ENCODE results near the gene INCENP.
A peak's percentile ranks its signal among the peaks of the same experiment; 100 is the strongest.
"Not testable (repeated sequence)": the region's sequence is repeated elsewhere in the genome, so short reads cannot be mapped to it uniquely, and the experiment has no call there.

The INCENP gene

DNA sequence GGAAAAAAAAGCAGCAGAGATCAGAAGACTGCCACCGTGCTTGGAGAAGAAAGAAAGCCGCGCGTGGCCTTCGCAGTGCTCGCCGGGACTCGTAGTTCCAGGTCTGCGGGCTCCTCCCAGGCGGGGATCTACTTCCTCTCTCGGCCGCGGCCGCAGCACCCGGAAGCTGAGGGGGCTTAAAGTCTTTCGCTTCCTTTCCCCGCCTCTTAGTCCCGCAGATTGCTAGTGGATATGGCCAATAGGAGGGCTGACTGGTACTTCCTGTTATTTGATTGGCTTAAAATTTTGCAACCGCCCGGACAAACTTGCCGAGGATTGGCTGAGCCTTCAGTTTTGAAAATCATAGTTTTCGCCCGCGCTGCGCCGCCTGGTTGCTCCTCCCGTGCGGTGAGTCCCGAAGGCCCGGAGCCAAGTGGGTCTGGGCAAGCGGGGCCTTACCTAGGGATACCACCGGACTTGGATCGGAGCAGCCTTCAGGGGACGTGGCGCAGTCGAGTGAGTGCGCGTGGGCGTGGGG is at the start of gene INCENP:
Gene INCENP, plus strand, starts transcription at position 343 of the 517 bp plus-strand sequence. CDS start 4,151 bp downstream, outside the sequence.
- DNase-seq, result peak; percentile 97

DNA sequence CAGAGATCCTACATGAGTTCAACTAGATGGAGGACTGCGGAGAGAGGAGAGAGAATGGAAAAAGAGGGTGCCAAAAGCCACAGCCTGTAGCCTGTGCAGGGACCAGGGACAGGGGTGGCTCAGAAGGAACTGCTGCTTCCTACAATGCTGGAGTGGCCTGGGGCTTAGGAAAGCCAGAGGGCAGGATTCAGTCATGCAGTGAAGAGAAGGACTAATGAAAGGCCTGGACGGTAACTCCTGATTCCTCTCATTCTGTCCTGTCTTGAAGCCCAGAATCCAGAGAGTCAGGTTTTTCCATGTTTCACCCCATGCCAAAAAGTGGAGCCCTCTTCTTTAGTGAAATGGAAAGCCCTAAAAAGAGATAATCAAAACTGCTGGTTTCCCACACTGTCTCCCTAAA is 48.4 kb upstream of the INCENP start:
- DNase-seq, result no peak

DNA sequence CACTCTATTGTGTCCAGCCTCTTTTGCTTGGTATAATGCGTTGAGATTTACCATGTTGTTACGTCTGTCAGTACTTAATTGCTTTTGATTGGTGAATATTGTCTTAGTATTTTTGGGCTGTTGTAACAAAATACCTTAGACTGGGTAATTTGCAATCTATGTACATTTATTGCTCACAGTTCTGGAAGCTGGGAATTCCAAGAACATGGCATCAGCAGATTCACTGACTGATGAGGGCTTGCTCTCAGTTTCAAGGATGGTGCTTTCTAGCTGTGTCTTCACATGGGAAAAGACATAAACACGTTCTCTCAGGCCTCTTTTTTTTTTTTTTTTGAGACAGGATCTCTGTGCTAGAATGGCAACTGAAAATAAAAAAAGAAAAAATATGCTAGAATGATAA is 46.7 kb upstream of the INCENP start:
- no peak for DNase-seq

DNA sequence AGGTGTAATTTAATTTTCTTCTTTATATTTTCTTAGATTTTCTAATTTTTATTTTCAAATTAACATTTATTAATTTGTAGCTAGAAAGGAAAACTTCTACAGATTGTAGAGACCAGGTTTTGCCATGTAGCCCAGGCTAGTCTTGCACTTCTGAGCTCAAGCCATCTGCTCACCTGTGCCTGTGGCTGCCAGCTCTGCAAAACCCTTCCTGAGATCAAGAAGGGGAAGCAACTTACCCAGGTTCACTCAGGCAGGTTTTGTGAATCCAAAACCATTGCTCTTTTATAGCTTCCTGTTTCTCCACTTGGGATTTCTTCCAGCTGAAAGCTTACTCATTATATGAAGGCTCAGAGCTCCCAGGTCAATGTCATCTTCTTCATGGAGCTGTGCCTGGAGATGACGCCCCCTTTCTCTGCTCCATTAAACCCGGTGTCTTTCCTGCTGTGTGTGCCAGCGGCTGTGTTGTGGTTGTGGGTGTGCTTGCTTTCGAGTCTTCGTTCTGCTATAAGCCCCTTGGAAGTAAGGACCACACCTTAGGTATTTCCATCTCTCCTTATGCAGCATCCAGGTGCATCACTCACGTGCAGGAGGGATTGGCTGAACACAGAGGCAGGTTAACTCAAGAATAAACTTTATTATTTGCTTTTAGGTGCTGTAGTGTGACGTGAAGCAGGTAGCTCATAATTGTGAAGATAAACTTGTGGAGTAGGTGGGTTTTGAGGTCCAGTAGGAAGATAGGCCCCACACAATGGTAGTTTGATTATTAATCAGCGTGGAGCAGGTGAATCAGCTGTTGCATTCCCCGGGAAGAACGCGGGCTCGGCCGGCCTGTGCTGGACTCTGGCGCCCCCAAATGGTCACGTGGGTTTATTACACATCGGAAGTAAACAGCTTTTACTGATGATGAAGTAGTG is 42.2 kb upstream of the INCENP start:
- peak; percentile 82 for DNase-seq

DNA sequence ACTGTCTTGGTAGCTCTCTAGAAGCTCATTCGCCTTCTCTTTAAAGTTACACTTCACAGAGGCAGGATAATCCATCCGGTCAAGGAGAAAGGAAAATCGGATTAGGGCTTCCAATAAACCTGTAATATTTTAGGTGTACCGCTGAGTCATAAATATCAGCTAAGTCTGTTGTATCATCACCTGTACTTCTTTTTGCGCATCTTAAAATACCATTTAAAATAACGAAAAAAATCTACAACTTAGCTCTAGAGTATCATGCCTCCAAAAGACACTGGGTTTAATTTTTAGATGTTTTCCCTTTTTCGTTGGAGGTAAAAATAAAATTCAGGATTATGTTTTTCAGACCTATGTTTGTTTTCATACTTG is 41.5 kb upstream of the INCENP start:
- DNase-seq, result no peak

DNA sequence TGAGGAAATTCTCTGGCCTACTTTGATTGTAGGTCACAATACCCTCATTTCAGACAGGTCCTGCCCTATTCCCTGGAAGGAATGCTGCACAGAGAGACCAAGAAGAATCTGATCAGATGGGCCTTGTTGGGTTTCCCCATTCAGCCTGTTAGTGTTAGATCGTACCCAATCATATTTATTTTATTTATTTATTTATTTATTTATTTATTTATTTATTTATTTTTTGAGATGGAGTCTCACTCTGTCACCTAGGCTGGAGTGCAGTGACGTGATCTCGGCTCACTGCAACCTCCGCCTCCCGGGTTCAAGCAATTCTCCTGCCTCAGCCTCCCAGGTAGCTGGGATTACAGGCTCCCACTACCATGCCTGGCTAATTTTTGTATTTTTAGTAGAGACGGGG is 39.0 kb upstream of the INCENP start:
- DNase-seq, result not testable (repeated sequence)

DNA sequence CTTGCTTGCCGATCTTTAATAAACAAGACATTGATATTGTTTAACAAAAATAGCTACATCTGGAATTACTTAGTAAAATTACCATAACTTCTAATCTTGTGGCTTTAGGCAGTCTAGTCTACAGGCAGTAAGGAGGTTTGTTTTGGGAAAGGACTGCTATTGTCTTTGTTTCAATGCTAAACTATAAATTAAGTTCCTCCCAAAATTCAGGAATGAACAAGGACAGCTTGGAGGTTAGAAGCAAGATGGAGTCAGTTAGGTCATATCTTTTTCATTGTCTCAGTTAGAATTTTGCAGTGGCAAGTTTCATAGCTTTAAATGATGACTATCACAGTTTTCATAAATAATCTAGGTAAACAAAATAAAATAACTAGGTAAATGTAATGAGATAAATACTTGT is 36.1 kb upstream of the INCENP start:
- no peak for DNase-seq

DNA sequence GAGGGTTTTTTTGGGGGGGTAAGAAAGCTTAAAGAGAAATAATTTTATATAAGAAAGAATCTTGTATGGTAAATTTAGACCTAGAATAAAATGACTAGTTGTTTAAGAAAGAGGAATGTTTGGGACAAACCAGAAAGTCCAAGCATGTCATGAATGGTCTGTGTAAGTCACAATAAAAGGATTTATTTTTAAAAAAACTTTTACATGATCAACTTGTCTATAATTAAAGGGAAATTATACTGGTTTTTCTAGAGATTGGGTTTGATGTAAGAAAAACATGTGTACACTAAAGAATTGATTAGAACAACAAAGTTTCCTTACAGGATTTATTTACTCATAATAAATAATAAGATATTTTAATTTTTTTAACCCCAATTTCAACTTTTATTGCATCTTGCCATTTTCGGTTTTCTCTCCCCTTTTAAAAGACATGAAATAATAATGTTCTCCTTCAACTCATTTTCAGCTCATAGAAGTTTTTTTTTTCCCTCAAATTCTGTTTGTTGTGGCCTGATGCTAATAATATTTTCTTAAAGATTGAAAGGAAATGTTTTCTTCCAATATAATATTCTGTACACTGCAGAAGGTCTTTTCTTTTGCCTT is 35.4 kb upstream of the INCENP start:
- no peak for DNase-seq

DNA sequence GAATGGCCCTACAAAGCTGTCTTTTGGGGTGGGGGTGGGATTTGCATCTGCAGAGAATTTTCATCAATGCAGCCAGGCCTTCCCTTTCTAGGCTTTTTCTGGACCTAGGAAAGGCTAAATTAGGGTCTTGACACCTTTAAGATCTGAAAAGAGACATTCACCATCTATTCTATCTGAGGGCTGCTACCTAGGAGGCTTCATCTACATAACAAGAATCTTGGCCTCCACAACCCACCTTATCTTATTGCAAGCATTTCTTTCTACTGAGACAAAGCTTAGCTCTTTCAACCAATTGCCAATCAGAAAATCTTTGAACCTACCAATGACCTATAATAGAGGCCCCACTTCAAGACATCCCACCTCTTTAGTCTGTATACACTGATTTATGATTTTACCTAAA is 20.7 kb upstream of the INCENP start:
- no peak for DNase-seq

DNA sequence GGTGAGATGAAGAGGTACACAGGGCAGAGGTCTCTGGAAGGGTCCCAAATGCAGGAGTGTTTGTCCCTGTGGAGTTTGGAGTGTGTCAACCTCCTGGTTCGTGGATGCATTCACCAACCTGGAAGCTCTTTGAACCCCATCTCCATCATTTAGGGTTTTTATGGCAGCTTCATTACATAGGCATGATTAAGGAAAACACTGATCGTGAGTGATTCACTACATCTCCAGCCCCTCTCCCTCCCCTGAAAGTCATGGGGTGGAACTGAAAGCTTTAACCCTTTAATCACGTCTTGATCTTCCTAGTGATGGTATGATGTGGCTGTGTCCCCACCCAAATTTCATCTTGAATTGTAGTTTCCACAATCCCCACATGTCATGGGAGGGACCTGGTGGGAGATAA is 19.8 kb upstream of the INCENP start:
- no peak for DNase-seq

DNA sequence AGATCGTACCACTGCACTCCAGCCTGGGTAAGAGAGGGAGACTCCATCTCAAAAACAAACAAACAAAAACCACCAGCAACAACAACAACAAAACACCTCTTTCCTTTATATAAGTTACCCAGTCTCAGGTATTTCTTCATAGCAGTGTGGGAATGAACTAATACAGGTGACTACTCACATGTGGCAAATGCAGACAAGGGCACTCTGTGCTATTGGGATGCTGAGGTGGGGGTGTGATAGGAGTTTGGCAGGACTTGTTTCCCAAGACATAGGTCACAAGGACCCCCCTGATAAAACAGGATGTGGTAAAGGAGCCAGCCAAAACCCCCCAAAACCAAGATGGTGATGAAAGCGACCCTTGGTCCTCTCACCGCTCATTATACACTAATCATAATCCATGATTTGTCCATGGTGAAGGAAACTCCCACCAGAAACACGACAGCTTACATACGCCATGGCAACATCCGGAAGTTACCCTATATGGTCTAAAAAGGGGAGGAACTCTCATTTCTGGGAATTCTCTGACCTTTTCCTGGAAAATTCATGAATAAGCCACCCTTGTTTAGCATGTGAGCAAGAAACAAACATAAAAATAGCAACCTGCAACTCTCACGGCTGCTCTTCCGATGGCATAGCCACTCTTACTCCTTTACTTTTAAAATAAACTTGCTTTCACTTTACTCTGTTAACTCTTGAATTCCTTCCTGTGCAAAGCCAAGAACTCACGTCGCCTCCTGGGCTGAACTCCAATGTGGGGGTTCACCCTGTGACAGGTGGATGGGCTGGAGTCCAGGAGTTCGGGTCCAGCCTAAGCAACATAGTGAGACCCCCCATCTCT is 18.8 kb upstream of the INCENP start:
- DNase-seq, result peak; percentile 69

DNA sequence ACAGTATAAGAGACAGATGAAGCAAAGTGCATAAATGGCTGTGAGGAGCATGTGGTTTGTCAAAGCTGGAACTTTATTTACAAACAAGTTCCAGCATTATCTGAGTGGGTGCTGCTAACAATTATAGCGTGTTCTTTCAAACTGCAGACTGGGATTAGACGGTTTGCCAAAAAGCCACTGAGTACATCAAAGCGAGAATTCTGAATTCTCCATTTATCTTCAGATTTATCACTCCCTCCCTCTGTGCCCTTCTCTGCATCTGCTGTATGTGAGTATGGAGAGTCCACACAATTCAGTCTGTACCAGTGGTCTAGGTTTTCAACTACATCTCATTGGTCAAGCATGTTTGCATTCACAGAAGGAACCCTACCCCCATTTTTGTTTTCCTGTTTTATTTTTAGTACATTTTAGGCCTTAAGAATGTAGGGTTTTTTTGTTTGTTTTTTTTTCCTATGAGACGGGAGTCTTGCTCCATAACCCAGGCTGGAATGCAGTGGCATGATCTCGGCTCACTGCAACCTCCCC is 18.1 kb upstream of the INCENP start:
- DNase-seq, result no peak

DNA sequence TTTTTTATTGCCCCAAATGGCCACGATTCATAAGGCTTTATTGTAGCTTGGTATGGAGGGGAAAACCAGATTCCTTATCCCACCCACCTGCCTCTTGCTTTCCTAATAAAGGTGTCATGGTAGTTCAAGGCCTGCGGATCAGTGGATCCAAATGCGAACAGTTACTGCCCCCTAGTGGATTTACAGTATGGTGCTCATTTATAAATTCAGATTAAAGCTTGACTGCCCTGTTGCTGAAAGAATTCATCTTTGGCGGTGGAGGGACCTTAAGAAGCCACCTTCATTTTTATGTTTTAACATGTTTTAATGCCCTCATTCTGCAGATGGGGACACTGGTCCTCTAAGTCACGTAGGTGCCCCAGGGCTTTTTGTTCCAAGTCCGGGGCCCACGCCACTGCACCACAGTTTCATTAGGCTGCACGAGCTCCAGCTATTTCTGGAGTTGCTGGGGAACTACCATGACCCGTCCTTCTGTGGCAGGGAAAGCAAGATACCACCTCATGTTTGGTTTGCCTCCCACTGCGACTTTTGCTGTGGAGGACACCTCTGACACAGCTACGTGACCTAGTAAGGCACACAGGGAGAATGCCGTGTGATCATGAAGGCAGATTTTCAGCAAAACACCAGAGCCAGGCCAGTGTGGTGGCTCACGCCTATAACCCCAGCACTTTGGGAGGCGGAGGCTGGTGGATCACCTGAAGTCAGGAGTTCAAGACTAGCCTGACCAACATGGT is 15.6 kb upstream of the INCENP start:
- peak; percentile 77 for DNase-seq

DNA sequence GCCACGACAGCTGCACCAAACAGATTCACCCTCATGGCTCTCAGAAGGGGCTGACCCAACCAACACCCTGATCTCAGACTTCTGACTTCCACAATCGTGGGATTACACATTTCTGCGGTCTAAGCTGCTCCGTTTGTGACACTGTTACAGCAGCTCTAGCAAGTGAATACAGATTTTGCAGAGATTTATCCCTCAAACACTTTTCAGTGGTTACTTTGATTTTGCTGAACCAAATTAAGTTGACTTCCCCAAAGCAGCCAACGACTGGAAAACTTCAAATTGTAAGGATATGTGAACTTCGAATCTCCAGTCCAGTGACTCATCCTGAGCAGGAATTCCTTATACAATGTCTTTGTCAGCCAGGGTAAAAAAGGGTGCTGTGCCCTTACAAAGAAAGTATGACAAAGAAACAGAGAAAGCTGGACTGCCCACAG is 14.8 kb upstream of the INCENP start:
- DNase-seq, result no peak

DNA sequence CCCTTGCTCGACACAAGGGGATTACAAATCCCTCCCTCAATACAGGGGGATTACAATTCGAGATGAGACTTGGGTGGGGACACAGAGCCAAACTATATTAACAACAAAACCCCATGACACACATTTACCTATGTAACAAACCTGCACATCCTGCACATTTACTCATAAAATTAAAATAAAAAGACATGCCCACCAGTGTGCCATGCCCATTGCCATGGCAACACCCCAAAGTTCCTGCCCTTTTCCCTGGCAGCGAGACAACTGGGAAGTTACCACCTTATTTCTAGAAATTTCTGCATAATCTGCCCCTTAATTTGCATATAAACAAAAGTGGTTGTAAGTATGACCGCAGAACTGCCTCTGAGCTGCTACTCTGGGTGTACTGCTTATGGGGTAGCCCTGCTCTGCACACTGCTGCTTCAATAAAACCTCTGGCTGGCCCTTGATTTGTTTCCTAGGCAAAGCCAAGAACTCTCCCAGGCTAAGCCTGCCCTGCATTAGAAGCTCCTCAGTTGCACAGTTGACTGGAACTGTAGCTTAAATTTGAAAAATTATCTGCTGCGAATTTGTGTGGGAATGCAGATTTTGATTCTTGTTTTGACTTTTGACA is 8.6 kb upstream of the INCENP start:
- DNase-seq, result no peak

DNA sequence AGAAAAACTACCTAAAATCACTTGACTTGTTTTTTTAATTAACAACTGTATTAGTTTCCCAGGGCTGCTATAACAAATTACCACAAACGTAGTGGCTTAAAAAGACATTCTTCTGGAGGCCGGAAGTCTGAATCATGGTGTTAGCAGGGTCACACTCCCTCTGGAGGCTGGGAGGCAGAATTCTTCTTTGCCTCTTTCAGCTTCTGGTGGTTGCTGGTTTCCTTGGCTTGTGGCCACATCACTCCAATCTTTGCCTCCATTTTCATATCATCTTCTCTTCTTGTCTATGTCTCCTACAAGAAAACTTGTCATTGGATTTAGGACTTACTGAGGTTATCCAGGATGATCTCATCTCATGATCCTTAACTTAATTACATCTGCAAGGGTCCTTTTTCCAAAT is 7.4 kb upstream of the INCENP start:
- no peak for DNase-seq

DNA sequence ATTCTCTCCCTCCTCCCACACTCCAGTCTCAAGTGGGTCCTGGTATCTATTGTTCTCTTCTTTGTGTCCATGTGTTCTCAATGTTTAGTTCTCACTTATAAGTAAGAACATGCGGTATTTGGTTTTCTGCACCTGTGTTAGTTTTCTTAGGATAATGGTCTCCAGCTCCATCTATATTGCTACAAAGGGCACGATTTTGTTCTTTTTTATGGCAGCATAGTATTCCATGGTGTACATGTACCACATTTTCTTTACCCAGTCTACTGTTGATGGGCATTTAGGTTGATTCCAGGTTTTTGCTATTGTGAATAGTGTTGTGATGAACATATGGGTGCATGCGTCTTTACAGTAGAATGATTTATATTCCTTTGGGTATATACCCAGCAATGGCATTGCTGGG is 4.2 kb upstream of the INCENP start:
- DNase-seq, result no peak

DNA sequence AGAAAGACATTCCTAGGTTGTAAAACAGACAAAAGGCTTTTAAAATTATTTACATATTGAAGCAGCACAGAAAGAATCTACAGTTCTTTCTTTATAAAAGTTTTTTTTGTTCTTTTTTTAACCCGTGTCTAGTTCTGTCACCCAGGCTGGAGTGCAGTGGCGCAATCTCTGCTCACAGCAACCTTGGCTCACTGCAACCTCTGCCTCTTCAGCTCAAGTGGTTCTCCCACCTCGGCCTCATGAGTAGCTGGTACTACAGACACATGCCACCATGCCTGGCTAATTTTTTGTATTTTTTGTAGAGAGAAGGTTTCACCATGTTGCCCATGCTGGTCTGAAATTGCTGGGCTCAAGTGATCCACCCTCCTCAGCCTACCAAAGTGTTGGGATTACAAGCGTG is 3.8 kb upstream of the INCENP start:
- no peak for DNase-seq

DNA sequence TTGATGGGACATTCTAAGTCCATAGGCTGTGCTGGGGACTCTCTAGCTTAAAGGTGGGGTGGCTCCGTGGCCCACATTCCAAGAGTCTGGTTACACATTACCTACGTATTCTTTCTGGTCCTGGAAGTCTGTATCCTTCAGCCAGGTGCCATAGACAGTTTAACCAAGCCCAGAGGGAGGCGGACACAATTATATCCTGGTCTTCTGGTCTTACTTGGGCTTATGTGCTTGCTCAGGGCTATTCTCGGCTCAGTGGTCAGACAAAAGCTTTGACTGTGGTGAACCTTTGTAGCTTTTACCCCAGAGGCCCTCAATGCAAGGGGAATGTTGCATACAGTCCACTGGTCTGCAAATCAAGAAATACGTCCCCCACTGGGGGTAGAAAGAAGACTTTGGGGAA is 3.4 kb upstream of the INCENP start:
- DNase-seq, result no peak

DNA sequence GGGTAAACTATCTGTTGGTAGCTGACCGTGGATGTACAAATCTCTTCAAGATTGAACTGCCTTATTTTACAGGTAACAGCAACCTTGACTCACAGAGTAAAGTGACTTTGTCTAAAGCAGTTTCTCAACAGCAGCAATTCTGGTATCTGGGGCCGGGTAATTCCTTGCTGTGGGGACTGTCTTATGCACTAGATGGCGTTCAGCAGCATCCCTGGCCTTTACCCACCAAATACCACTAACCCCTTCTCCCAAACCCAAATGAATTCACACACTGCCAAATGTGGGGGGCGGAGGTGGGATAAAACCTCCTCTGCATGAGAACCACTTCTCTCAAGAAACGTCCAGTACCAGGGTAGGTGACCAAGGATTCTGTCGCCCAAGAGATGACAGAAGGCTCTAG is 1.7 kb upstream of the INCENP start:
- no peak for DNase-seq

DNA sequence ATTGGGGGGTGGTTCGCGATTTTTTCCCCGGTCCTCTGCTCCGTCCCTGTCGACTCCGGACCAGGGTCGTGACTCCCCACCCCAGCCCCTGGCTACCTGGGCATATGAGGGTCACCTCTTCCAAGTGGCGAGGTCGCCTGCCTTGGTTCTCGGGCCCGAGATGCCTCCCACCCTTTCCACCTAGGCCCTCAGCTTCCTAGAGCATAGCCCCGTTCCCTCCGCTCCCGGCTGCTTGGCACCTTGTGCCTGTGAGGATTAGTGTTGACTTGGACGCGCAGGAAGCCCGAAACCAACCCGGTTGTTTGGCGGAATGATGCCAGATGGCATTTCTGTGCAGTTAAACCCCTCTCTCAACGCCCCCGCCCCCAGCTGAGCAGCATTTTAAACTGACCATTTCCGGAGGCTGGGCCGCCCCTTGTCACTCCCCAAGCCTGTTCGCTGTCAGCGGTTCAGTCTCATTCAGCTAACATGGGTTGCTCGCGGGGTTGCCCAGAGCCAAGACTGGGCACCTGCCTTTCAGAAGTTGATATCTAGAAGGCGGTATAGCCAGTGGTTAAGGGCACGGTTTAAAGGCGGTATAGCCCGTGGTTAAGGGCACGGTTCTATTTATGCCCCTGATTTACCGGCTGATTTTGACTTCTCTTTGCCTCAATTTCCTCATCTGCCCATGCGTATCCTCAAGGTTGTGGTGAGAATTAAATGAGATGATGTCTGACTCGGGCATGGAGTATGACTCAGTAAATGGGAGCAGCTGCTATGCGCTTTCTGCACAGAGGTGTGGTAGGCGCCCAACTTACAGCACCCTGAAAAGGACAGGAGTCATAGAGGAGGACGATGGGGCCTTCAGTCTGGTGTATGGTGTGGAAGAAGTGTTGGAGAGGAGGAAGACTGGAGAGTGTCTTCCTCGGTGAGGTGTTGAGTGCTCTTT is 639 bp downstream of the INCENP start:
- DNase-seq, result peak; percentile 8

Data from CD4-positive, alpha-beta T cell treated with Interleukin-10 for 1 hour (primary cell).